Stimulated activated CD4-positive, alpha-beta T cell treated with anti-CD3 and anti-CD28 coated beads, Interleukin-4, amount 100 ng/mL, for 48 hours (primary cell): ENCODE data around the gene ALCAM.

Experiments
- DNase-seq, 2 donors: peaks; one replicate each; pipeline ENCODE4 v3.0.0-alpha.2; 2020; ENCODE audit warnings: low read depth in 2 of 2

The ALCAM gene

GRCh38 chr3:105429034-105429762, 62.5 kb downstream of the ALCAM start:
- DNase-seq, result no peak

- DNase-seq, result no peak
Observed at GRCh38 chr3:105430455-105430854, 63.7 kb downstream of the ALCAM start.

- DNase-seq, result no peak
Observed at GRCh38 chr3:105431200-105431599, 64.5 kb downstream of the ALCAM start.

- no peak for DNase-seq
Observed at GRCh38 chr3:105435277-105435676, 68.6 kb downstream of the ALCAM start.

GRCh38 chr3:105436687-105437086, 70.0 kb downstream of the ALCAM start:
- DNase-seq, result no peak

GRCh38 chr3:105440113-105440512, 73.4 kb downstream of the ALCAM start:
- no peak for DNase-seq

- no peak for DNase-seq
Observed at GRCh38 chr3:105444725-105445124, 78.0 kb downstream of the ALCAM start.

- no peak for DNase-seq
Observed at GRCh38 chr3:105448338-105448982, 81.8 kb downstream of the ALCAM start.

GRCh38 chr3:105449414-105449813, 82.7 kb downstream of the ALCAM start:
- no peak for DNase-seq

- no peak for DNase-seq
Observed at GRCh38 chr3:105456017-105456416, 89.3 kb downstream of the ALCAM start.

GRCh38 chr3:105458518-105459215, 92.0 kb downstream of the ALCAM start:
- DNase-seq, result no peak

- no peak for DNase-seq
Observed at GRCh38 chr3:105459566-105460290, 93.0 kb downstream of the ALCAM start.

GRCh38 chr3:105463620-105464019, 96.9 kb downstream of the ALCAM start:
- no peak for DNase-seq

GRCh38 chr3:105465251-105465853, 98.6 kb downstream of the ALCAM start:
- DNase-seq, result no peak

GRCh38 chr3:105466072-105466471, 99.4 kb downstream of the ALCAM start:
- DNase-seq, result no peak

- no peak for DNase-seq
Observed at GRCh38 chr3:105466495-105467404, 100.0 kb downstream of the ALCAM start.

GRCh38 chr3:105470851-105471250, 104.1 kb downstream of the ALCAM start:
- DNase-seq, result no peak

- no peak for DNase-seq
Observed at GRCh38 chr3:105473521-105474223, 107.0 kb downstream of the ALCAM start.

GRCh38 chr3:105480768-105481167, 114.1 kb downstream of the ALCAM start:
- no peak for DNase-seq

- no peak for DNase-seq
Observed at GRCh38 chr3:105483476-105483875, 116.8 kb downstream of the ALCAM start.
